ENCODE measurements around the gene ARSG. TPM values are rescaled to one million over a fixed set of nuclear protein-coding genes. Genes with fewer than 3 reads are reported as not detected.
A peak's percentile ranks its signal among the peaks of the same experiment; 100 is the strongest.

Gene ARSG
- total and polyA plus RNA-seq, 9 of the 15 experiments (the other 6 are each of a cell fraction or from before 2014, with no cell fraction given), result 1.0 to 5.6 (median 1.8) TPM

GRCh38 chr17:68424861-68425260 is 133.6 kb downstream of the ARSG start:
- POLR2A ChIA-PET, result interaction anchor here (0.6 to 1.6 kb wide), 5 partner anchors 9 to 224 kb away, joined by 3 to 5 read pairs (median 4); partner anchors contain the start of gene WIPI1
- in situ Hi-C loops (cut with MboI), result no loop called here

GRCh38 chr17:68425979-68426378 is 134.7 kb downstream of the ARSG start:
- intact Hi-C loops (cut with micrococcal nuclease) (no loop called here), in situ Hi-C loops (cut with MboI) (no loop called here)
- H4K20me1 ChIP-seq (replicated peaks; ENCODE audit: control insufficient read depth, insufficient read depth, low read length), result no peaks in the 10 kb centered on the region
- no TSS peak for BruUV-seq (replicated peaks)
- peaks cover 2% of the 10 kb centered on the region; the same call in 1 of the 3 replicates for H3K36me3 ChIP-seq (ENCODE audit: control insufficient read depth, insufficient read depth, low read length)
- CTCF ChIA-PET (ENCODE audit: low intra/inter-chr PET ratio), result no interaction called here
- no peaks in the 10 kb centered on the region for H3K79me2 ChIP-seq (ENCODE audit: control insufficient read depth, insufficient read depth, low read length)
- H3K9me1 ChIP-seq (ENCODE audit: control insufficient read depth, insufficient read depth, low read length), result no peaks in the 10 kb centered on the region
- no peak for DNase-seq (ENCODE audit: extremely low read depth in 1 of 4, low spot score in 3 of 4)
- no peak for TF ChIP-seq NR0B1 (IDR thresholded peaks at IDR 0.05; ENCODE audit: partially characterized antibody)
- 54% methylated on average over 10 of the region's 12 CpGs for WGBS (ENCODE audit: insufficient coverage, low coverage, missing lambda C conversion rate)
- H3K27me3 ChIP-seq (ENCODE audit: control insufficient read depth in 2 of 2, insufficient read depth in 2 of 2, low read length in 2 of 2), result peaks cover under 1 to 14% of the 10 kb centered on the region in 2 experiments; a peak in 3 of 5 replicates
- no peak for ATAC-seq
- H3K4me3 ChIP-seq, result no peak overlapping the region
- H3K4me1 ChIP-seq (replicated peaks in 1 of 2; ENCODE audit: control insufficient read depth in 2 of 2, insufficient read depth in 2 of 2, low read length in 2 of 2), result no peaks in the 10 kb centered on the region; a peak in 1 of 5 replicates
- H2AFZ ChIP-seq (ENCODE audit: low read depth, low read length), result no peak overlapping the region
- no peak overlapping the region for H3K9ac ChIP-seq (ENCODE audit: insufficient read depth in 1 of 2, low read depth in 2 of 2, low read length in 2 of 2)
- H3K27ac ChIP-seq (ENCODE audit: extremely low read depth, low read depth, low read length), result no peak overlapping the region
- H3K9me3 ChIP-seq (replicated peaks; ENCODE audit: control insufficient read depth, insufficient read depth, low read depth, low read length), result no peaks in the 10 kb centered on the region
- POLR2A ChIA-PET, result no interaction called here
- H3K4me2 ChIP-seq (ENCODE audit: insufficient read depth, low read length), result no peak overlapping the region
- no peak for FAIRE-seq

More at GRCh38 chr17:68424861-68425260, 133.6 kb downstream of the ARSG start:
- Histone ChIP-seq H4K20me1 (replicated peaks; ENCODE audit: control insufficient read depth, insufficient read depth, low read length) (0 out of 2 replicates have a peak, but pooled peaks cover 5% of the 10 kb centered on the region), H3K27ac (ENCODE audit: extremely low read depth, low read depth, low read length) (no peak overlapping the region), H3K4me2 (ENCODE audit: insufficient read depth, low read length) (no peak overlapping the region), H3K9ac (ENCODE audit: insufficient read depth in 1 of 2, low read depth in 2 of 2, low read length in 2 of 2) (no peak overlapping the region), H2AFZ (ENCODE audit: low read depth, low read length) (no peak overlapping the region), H3K79me2 (ENCODE audit: control insufficient read depth, insufficient read depth, low read length) (no peaks in the 10 kb centered on the region), H3K4me1 (replicated peaks in 1 of 2; ENCODE audit: control insufficient read depth in 2 of 2, insufficient read depth in 2 of 2, low read length in 2 of 2) (no peaks in the 10 kb centered on the region; a peak in 1 of 5 replicates), H3K4me3 (no peak overlapping the region), H3K9me1 (ENCODE audit: control insufficient read depth, insufficient read depth, low read length) (no peaks in the 10 kb centered on the region), H3K36me3 (ENCODE audit: control insufficient read depth, insufficient read depth, low read length) (0 out of 3 replicates have a peak, but pooled peaks cover 2% of the 10 kb centered on the region), H3K27me3 (ENCODE audit: control insufficient read depth in 2 of 2, insufficient read depth in 2 of 2, low read length in 2 of 2) (peaks cover 7 to 22% of the 10 kb centered on the region in 2 experiments), H3K9me3 (replicated peaks; ENCODE audit: control insufficient read depth, insufficient read depth, low read depth, low read length) (no peaks in the 10 kb centered on the region)
- ATAC-seq, result peak; percentile 48; the same call in 2 of the 3 replicates
- CTCF ChIA-PET (ENCODE audit: low intra/inter-chr PET ratio), result no interaction called here
- WGBS (ENCODE audit: insufficient coverage, low coverage, missing lambda C conversion rate), result 37% methylated on average over 6 of the region's 6 CpGs
- no peak for TF ChIP-seq DMBX1 (CRISPR knock-in tag; IDR thresholded peaks at IDR 0.05; ENCODE audit: borderline replicate concordance)
- no peak for TF ChIP-seq PCBP2 (IDR thresholded peaks at IDR 0.05; ENCODE audit: low read depth, low read length, poor library complexity, severe bottlenecking)
- no peak for TF ChIP-seq HSF4 (CRISPR knock-in tag; IDR thresholded peaks at IDR 0.05; ENCODE audit: borderline replicate concordance)
- TF ChIP-seq ZNF143 (CRISPR knock-in tag; IDR thresholded peaks at IDR 0.05), result no peak
- DNase-seq (ENCODE audit: extremely low read depth in 1 of 4, low spot score in 3 of 4), result no peak
- no TSS peak for BruUV-seq (replicated peaks)
- no peak for FAIRE-seq
- intact Hi-C loops (cut with micrococcal nuclease), result no loop called here
